Activated CD4-positive, alpha-beta T cell treated with anti-CD3 and anti-CD28 coated beads, Interleukin-2, amount 50 U/mL, for 4 hours (primary cell): ENCODE measurements around the gene UBE2V1.

Experiments used
- DNase-seq, 2 experiments: peaks; one replicate each; pipeline ENCODE4 v3.0.0-alpha.2; 2020

Gene UBE2V1

GRCh38 chr20:50061151-50062005 is 51.6 kb downstream of the UBE2V1 start:
- no peak for DNase-seq

GRCh38 chr20:50058662-50059402 is 54.1 kb downstream of the UBE2V1 start:
- no peak for DNase-seq

- DNase-seq, result no peak
These were observed 55.3 kb downstream of the UBE2V1 start for GRCh38 chr20:50057714-50058053.

- DNase-seq, result no peak
These were observed 55.8 kb downstream of the UBE2V1 start for GRCh38 chr20:50056951-50057713.

- DNase-seq, result no peak
These were observed 56.5 kb downstream of the UBE2V1 start for GRCh38 chr20:50056408-50056926.

GRCh38 chr20:50055524-50056083 is 57.3 kb downstream of the UBE2V1 start:
- DNase-seq, result no peak

- DNase-seq, result no peak
These were observed 58.1 kb downstream of the UBE2V1 start for GRCh38 chr20:50054626-50055511.

GRCh38 chr20:50054231-50054547 is 58.8 kb downstream of the UBE2V1 start:
- no peak for DNase-seq

- no peak for DNase-seq
These were observed 59.4 kb downstream of the UBE2V1 start for GRCh38 chr20:50053362-50054230.

- DNase-seq, result no peak
These were observed 60.2 kb downstream of the UBE2V1 start for GRCh38 chr20:50052550-50053361.

- no peak for DNase-seq
These were observed 62.2 kb downstream of the UBE2V1 start for GRCh38 chr20:50050660-50051308.

- DNase-seq, result no peak
These were observed 62.7 kb downstream of the UBE2V1 start for GRCh38 chr20:50050214-50050613.

- no peak for DNase-seq
These were observed 63.4 kb downstream of the UBE2V1 start for GRCh38 chr20:50049442-50050026.

GRCh38 chr20:50048420-50049166 is 64.4 kb downstream of the UBE2V1 start:
- no peak for DNase-seq

- no peak for DNase-seq
These were observed 68.5 kb downstream of the UBE2V1 start for GRCh38 chr20:50044353-50044960.

GRCh38 chr20:50043573-50044352 is 69.2 kb downstream of the UBE2V1 start:
- DNase-seq, result no peak
